ENCODE data around the gene CACNA1H. TPM values are rescaled to one million over a fixed set of nuclear protein-coding genes. Genes with fewer than 3 reads are reported as not detected.

CACNA1H gene
- total RNA-seq, 1 donor from 2014 or later: 0.05 TPM

- Mint-ChIP-seq H3K9me3 (no peaks in the 10 kb centered on the region), H3K27me3 (no peaks in the 10 kb centered on the region), H3K27ac (no peak overlapping the region), H3K36me3 (ENCODE audit: low read depth) (no peaks in the 10 kb centered on the region), H3K4me3 (no peak overlapping the region), H3K4me1 (no peaks in the 10 kb centered on the region)
- no peak for DNase-seq
- intact Hi-C loops (cut with micrococcal nuclease): no loop called here
Observed at GRCh38 chr16:1117926-1118325, 35.0 kb upstream of the CACNA1H start.

- no peaks in the 10 kb centered on the region for H3K9me3 Mint-ChIP-seq
- no peak overlapping the region for H3K4me3 Mint-ChIP-seq
- H3K36me3 Mint-ChIP-seq (ENCODE audit: low read depth): no peaks in the 10 kb centered on the region
- H3K4me1 Mint-ChIP-seq: no peaks in the 10 kb centered on the region
- no peaks in the 10 kb centered on the region for H3K27me3 Mint-ChIP-seq
- intact Hi-C loops (cut with micrococcal nuclease): no loop called here
- DNase-seq: no peak
- no peak overlapping the region for H3K27ac Mint-ChIP-seq
Observed at GRCh38 chr16:1119129-1119528, 33.8 kb upstream of the CACNA1H start.

- Mint-ChIP-seq H3K4me3 (no peak overlapping the region), H3K4me1 (no peaks in the 10 kb centered on the region), H3K27me3 (no peaks in the 10 kb centered on the region), H3K36me3 (ENCODE audit: low read depth) (no peaks in the 10 kb centered on the region), H3K9me3 (no peaks in the 10 kb centered on the region), H3K27ac (no peak overlapping the region)
- intact Hi-C loops (cut with micrococcal nuclease): no loop called here
- no peak for DNase-seq
Observed at GRCh38 chr16:1119766-1120576, 32.9 kb upstream of the CACNA1H start.

- Mint-ChIP-seq H3K4me1 (no peaks in the 10 kb centered on the region), H3K36me3 (ENCODE audit: low read depth) (no peaks in the 10 kb centered on the region), H3K27ac (no peak overlapping the region), H3K9me3 (no peaks in the 10 kb centered on the region), H3K27me3 (no peaks in the 10 kb centered on the region), H3K4me3 (no peak overlapping the region)
- no peak for DNase-seq
- intact Hi-C loops (cut with micrococcal nuclease): no loop called here
Observed at GRCh38 chr16:1120577-1120941, 32.3 kb upstream of the CACNA1H start.

- intact Hi-C loops (cut with micrococcal nuclease): no loop called here
- no peaks in the 10 kb centered on the region for H3K4me1 Mint-ChIP-seq
- H3K9me3 Mint-ChIP-seq: no peaks in the 10 kb centered on the region
- no peak for DNase-seq
- H3K36me3 Mint-ChIP-seq (ENCODE audit: low read depth): no peaks in the 10 kb centered on the region
- no peak overlapping the region for H3K4me3 Mint-ChIP-seq
- no peak overlapping the region for H3K27ac Mint-ChIP-seq
- H3K27me3 Mint-ChIP-seq: no peaks in the 10 kb centered on the region
Observed at GRCh38 chr16:1121009-1121408, 31.9 kb upstream of the CACNA1H start.

GRCh38 chr16:1121601-1122397, 31.1 kb upstream of the CACNA1H start:
- no peak overlapping the region for H3K27ac Mint-ChIP-seq
- no peaks in the 10 kb centered on the region for H3K27me3 Mint-ChIP-seq
- H3K4me3 Mint-ChIP-seq: no peak overlapping the region
- H3K4me1 Mint-ChIP-seq: no peaks in the 10 kb centered on the region
- H3K9me3 Mint-ChIP-seq: no peaks in the 10 kb centered on the region
- no peaks in the 10 kb centered on the region for H3K36me3 Mint-ChIP-seq (ENCODE audit: low read depth)
- intact Hi-C loops (cut with micrococcal nuclease): no loop called here
- DNase-seq: no peak

- Mint-ChIP-seq H3K4me3 (no peak overlapping the region), H3K27me3 (no peaks in the 10 kb centered on the region), H3K9me3 (no peaks in the 10 kb centered on the region), H3K36me3 (ENCODE audit: low read depth) (no peaks in the 10 kb centered on the region), H3K27ac (no peak overlapping the region), H3K4me1 (no peaks in the 10 kb centered on the region)
- DNase-seq: no peak
- intact Hi-C loops (cut with micrococcal nuclease): no loop called here
Observed at GRCh38 chr16:1122398-1122765, 30.5 kb upstream of the CACNA1H start.

- Mint-ChIP-seq H3K27ac (no peak overlapping the region), H3K4me3 (no peak overlapping the region), H3K27me3 (no peaks in the 10 kb centered on the region), H3K36me3 (ENCODE audit: low read depth) (no peaks in the 10 kb centered on the region), H3K9me3 (no peaks in the 10 kb centered on the region), H3K4me1 (no peaks in the 10 kb centered on the region)
- intact Hi-C loops (cut with micrococcal nuclease): no loop called here
- DNase-seq: no peak
Observed at GRCh38 chr16:1123525-1124230, 29.2 kb upstream of the CACNA1H start.

- H3K4me3 Mint-ChIP-seq: no peak overlapping the region
- H3K27ac Mint-ChIP-seq: no peak overlapping the region
- no peaks in the 10 kb centered on the region for H3K9me3 Mint-ChIP-seq
- H3K36me3 Mint-ChIP-seq (ENCODE audit: low read depth): no peaks in the 10 kb centered on the region
- H3K4me1 Mint-ChIP-seq: no peaks in the 10 kb centered on the region
- DNase-seq: no peak
- intact Hi-C loops (cut with micrococcal nuclease): no loop called here
- H3K27me3 Mint-ChIP-seq: no peaks in the 10 kb centered on the region
Observed at GRCh38 chr16:1124291-1124690, 28.6 kb upstream of the CACNA1H start.

- DNase-seq: no peak
- H3K4me3 Mint-ChIP-seq: no peak overlapping the region
- no peaks in the 10 kb centered on the region for H3K4me1 Mint-ChIP-seq
- no peaks in the 10 kb centered on the region for H3K9me3 Mint-ChIP-seq
- intact Hi-C loops (cut with micrococcal nuclease): no loop called here
- H3K36me3 Mint-ChIP-seq (ENCODE audit: low read depth): no peaks in the 10 kb centered on the region
- H3K27ac Mint-ChIP-seq: no peak overlapping the region
- no peaks in the 10 kb centered on the region for H3K27me3 Mint-ChIP-seq
Observed at GRCh38 chr16:1124795-1125194, 28.1 kb upstream of the CACNA1H start.

GRCh38 chr16:1125471-1125870, 27.4 kb upstream of the CACNA1H start:
- Mint-ChIP-seq H3K4me3 (no peak overlapping the region), H3K36me3 (ENCODE audit: low read depth) (no peaks in the 10 kb centered on the region), H3K4me1 (no peaks in the 10 kb centered on the region), H3K9me3 (no peaks in the 10 kb centered on the region), H3K27ac (no peak overlapping the region), H3K27me3 (no peaks in the 10 kb centered on the region)
- intact Hi-C loops (cut with micrococcal nuclease): no loop called here
- DNase-seq: peak; percentile 72

- H3K4me3 Mint-ChIP-seq: no peak overlapping the region
- no peaks in the 10 kb centered on the region for H3K9me3 Mint-ChIP-seq
- no peaks in the 10 kb centered on the region for H3K4me1 Mint-ChIP-seq
- no peak overlapping the region for H3K27ac Mint-ChIP-seq
- DNase-seq: no peak
- intact Hi-C loops (cut with micrococcal nuclease): no loop called here
- no peaks in the 10 kb centered on the region for H3K36me3 Mint-ChIP-seq (ENCODE audit: low read depth)
- H3K27me3 Mint-ChIP-seq: no peaks in the 10 kb centered on the region
Observed at GRCh38 chr16:1126044-1126443, 26.9 kb upstream of the CACNA1H start.

GRCh38 chr16:1126586-1126985, 26.3 kb upstream of the CACNA1H start:
- no peaks in the 10 kb centered on the region for H3K27me3 Mint-ChIP-seq
- no peak for DNase-seq
- H3K27ac Mint-ChIP-seq: no peak overlapping the region
- H3K9me3 Mint-ChIP-seq: no peaks in the 10 kb centered on the region
- no peaks in the 10 kb centered on the region for H3K36me3 Mint-ChIP-seq (ENCODE audit: low read depth)
- H3K4me3 Mint-ChIP-seq: no peak overlapping the region
- intact Hi-C loops (cut with micrococcal nuclease): no loop called here
- H3K4me1 Mint-ChIP-seq: no peaks in the 10 kb centered on the region

- H3K27me3 Mint-ChIP-seq: no peaks in the 10 kb centered on the region
- DNase-seq: no peak
Observed at GRCh38 chr16:1127101-1127500, 25.8 kb upstream of the CACNA1H start.

More at GRCh38 chr16:1127101-1127500, 25.8 kb upstream of the CACNA1H start:
- H3K4me1 Mint-ChIP-seq: no peaks in the 10 kb centered on the region
- no peaks in the 10 kb centered on the region for H3K36me3 Mint-ChIP-seq (ENCODE audit: low read depth)
- intact Hi-C loops (cut with micrococcal nuclease): no loop called here
- H3K27ac Mint-ChIP-seq: no peak overlapping the region
- no peaks in the 10 kb centered on the region for H3K9me3 Mint-ChIP-seq
- no peak overlapping the region for H3K4me3 Mint-ChIP-seq
